GM12878 (cell line): Measurements from ENCODE around the gene RIT2. TPM values are rescaled to one million over a fixed set of nuclear protein-coding genes. Genes with fewer than 3 reads are reported as not detected.

ENCODE experiments used
- CBFB ChIP-seq: IDR thresholded peaks from 2 replicates; pipeline ENCODE4 v1.6.1; 2016; ENCODE audit warnings: antibody characterized with exemption, low read depth
- IKZF1 ChIP-seq: fragments of 450-650 bp; conservative IDR thresholded peaks from 2 replicates; pipeline ENCODE4 v1.6.1; 2017; ENCODE audit warnings: antibody characterized with exemption, mild to moderate bottlenecking
- RB1 ChIP-seq: fragments of 450-650 bp; formaldehyde crosslinking; IDR thresholded peaks from 2 replicates; pipeline ENCODE4 v1.6.1; 2017; ENCODE audit warnings: mild to moderate bottlenecking, borderline replicate concordance
- ZNF24 ChIP-seq: fragments of 450-650 bp; IDR thresholded peaks from 2 replicates; pipeline ENCODE4 v1.6.1; 2017; ENCODE audit warnings: antibody characterized with exemption, mild to moderate bottlenecking
- polyA plus RNA-seq, 11 experiments: library from polyadenylated mRNA; depleted of rRNA in 4 of 11; unstranded in 6 of 11; stranded (reverse) in 5 of 11; fragments of >200 nt; fragmentation: Nextera tagmentation in 4 of 11; fragmentation: Illumina TruSeq in 1 of 11; extraction: Ambion mirVana in 4 of 11; extraction: Trizol in 1 of 11; gene quantifications; 1 replicate in 1 of 11; 2 replicates in 10 of 11; pipeline versions ENCODE4 v1.2.1 to v1.2.3, GENCODE V29; 2011 to 2016; ENCODE audit warnings: inconsistent platforms in 2 of 11, missing spikeins in 2 of 11, low read depth in 1 of 11
- total RNA-seq, 4 experiments: library from RNA; depleted of rRNA in 3 of 4; stranded (reverse); fragments of >200 nt in 3 of 4; fragmentation: Illumina TruSeq in 1 of 4; extraction: Trizol in 1 of 4; gene quantifications; 2 replicates each; pipeline versions ENCODE4 v1.2.1 to v1.2.3, GENCODE V29; 2013 to 2021
- TF ChIP-seq, protein P1 (sequence below): IDR thresholded peaks from 2 replicates; pipeline ENCODE4 v1.6.1; 2012; ENCODE audit warnings: improper control_type of control experiment, low read depth, low read length; ENCODE audit not compliant: insufficient replicate concordance
- TF ChIP-seq, protein P2 (sequence below): fragments of 450-650 bp; IDR thresholded peaks from 2 replicates; pipeline ENCODE4 v1.6.1; 2016; ENCODE audit warnings: mild to moderate bottlenecking
- TF ChIP-seq, protein P3 (sequence below): fragments of 450-650 bp; IDR thresholded peaks from 2 replicates; pipeline ENCODE4 v1.6.1; 2014; ENCODE audit warnings: mild to moderate bottlenecking

RIT2 gene
- total and polyA plus RNA-seq, 10 of the 15 experiments (the other 5 are each of a cell fraction or from before 2014, with no cell fraction given), result not detected

GRCh38 chr18:42893977-42894376 is 221.5 kb downstream of the RIT2 start (continued):
- TF ChIP-seq, protein P1, sequence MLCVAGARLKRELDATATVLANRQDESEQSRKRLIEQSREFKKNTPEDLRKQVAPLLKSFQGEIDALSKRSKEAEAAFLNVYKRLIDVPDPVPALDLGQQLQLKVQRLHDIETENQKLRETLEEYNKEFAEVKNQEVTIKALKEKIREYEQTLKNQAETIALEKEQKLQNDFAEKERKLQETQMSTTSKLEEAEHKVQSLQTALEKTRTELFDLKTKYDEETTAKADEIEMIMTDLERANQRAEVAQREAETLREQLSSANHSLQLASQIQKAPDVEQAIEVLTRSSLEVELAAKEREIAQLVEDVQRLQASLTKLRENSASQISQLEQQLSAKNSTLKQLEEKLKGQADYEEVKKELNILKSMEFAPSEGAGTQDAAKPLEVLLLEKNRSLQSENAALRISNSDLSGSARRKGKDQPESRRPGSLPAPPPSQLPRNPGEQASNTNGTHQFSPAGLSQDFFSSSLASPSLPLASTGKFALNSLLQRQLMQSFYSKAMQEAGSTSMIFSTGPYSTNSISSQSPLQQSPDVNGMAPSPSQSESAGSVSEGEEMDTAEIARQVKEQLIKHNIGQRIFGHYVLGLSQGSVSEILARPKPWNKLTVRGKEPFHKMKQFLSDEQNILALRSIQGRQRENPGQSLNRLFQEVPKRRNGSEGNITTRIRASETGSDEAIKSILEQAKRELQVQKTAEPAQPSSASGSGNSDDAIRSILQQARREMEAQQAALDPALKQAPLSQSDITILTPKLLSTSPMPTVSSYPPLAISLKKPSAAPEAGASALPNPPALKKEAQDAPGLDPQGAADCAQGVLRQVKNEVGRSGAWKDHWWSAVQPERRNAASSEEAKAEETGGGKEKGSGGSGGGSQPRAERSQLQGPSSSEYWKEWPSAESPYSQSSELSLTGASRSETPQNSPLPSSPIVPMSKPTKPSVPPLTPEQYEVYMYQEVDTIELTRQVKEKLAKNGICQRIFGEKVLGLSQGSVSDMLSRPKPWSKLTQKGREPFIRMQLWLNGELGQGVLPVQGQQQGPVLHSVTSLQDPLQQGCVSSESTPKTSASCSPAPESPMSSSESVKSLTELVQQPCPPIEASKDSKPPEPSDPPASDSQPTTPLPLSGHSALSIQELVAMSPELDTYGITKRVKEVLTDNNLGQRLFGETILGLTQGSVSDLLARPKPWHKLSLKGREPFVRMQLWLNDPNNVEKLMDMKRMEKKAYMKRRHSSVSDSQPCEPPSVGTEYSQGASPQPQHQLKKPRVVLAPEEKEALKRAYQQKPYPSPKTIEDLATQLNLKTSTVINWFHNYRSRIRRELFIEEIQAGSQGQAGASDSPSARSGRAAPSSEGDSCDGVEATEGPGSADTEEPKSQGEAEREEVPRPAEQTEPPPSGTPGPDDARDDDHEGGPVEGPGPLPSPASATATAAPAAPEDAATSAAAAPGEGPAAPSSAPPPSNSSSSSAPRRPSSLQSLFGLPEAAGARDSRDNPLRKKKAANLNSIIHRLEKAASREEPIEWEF, result no peak
- TF ChIP-seq ZNF24 (no peak), RB1 (no peak), CBFB (no peak), IKZF1 (no peak)
- TF ChIP-seq, protein P2, sequence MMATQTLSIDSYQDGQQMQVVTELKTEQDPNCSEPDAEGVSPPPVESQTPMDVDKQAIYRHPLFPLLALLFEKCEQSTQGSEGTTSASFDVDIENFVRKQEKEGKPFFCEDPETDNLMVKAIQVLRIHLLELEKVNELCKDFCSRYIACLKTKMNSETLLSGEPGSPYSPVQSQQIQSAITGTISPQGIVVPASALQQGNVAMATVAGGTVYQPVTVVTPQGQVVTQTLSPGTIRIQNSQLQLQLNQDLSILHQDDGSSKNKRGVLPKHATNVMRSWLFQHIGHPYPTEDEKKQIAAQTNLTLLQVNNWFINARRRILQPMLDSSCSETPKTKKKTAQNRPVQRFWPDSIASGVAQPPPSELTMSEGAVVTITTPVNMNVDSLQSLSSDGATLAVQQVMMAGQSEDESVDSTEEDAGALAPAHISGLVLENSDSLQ, result no peak
- TF ChIP-seq, protein P3, sequence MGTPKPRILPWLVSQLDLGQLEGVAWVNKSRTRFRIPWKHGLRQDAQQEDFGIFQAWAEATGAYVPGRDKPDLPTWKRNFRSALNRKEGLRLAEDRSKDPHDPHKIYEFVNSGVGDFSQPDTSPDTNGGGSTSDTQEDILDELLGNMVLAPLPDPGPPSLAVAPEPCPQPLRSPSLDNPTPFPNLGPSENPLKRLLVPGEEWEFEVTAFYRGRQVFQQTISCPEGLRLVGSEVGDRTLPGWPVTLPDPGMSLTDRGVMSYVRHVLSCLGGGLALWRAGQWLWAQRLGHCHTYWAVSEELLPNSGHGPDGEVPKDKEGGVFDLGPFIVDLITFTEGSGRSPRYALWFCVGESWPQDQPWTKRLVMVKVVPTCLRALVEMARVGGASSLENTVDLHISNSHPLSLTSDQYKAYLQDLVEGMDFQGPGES, result no peak
